Measurements from ENCODE around the gene LRRC26.
"Not testable (repeated sequence)": the region's sequence is repeated elsewhere in the genome, so short reads cannot be mapped to it uniquely, and the experiment has no call there.

LRRC26 gene

GRCh38 chr9:137130176-137130755 is 39.6 kb downstream of the LRRC26 start:
- no peak for DNase-seq

- DNase-seq = peak; percentile 89
These were observed 40.2 kb downstream of the LRRC26 start for GRCh38 chr9:137129456-137130175.

GRCh38 chr9:137128862-137129455 is 40.9 kb downstream of the LRRC26 start:
- DNase-seq = no peak

GRCh38 chr9:137128158-137128861 is 41.5 kb downstream of the LRRC26 start:
- peak; percentile 32 for DNase-seq

GRCh38 chr9:137127301-137128157 is 42.3 kb downstream of the LRRC26 start:
- no peak for DNase-seq

- DNase-seq = no peak
These were observed 43.1 kb downstream of the LRRC26 start for GRCh38 chr9:137126786-137127185.

GRCh38 chr9:137123952-137124462 is 45.8 kb downstream of the LRRC26 start:
- DNase-seq = not testable (repeated sequence)

GRCh38 chr9:137123468-137123837 is 46.4 kb downstream of the LRRC26 start:
- DNase-seq = no peak

- not testable (repeated sequence) for DNase-seq
These were observed 46.9 kb downstream of the LRRC26 start for GRCh38 chr9:137122796-137123467.

GRCh38 chr9:137121927-137122795 is 47.7 kb downstream of the LRRC26 start:
- DNase-seq = not testable (repeated sequence)

Data from stimulated activated CD4-positive, alpha-beta T cell treated with anti-CD3 and anti-CD28 coated beads, Interleukin-4, amount 100 ng/mL, for 1 hour (primary cell).